HG03139 (cell line): ENCODE measurements around the gene RNU5B-1.

Experiments
- ATAC-seq: cut with Tn5 transposase; IDR thresholded peaks from one replicate; pipeline ENCODE4 v1.9.1; 2021; ENCODE audit not compliant: unreplicated experiment

RNU5B-1 gene

GRCh38 chr15:65287520-65287855 is 17.0 kb upstream of the RNU5B-1 start:
- no peak for ATAC-seq

DNA sequence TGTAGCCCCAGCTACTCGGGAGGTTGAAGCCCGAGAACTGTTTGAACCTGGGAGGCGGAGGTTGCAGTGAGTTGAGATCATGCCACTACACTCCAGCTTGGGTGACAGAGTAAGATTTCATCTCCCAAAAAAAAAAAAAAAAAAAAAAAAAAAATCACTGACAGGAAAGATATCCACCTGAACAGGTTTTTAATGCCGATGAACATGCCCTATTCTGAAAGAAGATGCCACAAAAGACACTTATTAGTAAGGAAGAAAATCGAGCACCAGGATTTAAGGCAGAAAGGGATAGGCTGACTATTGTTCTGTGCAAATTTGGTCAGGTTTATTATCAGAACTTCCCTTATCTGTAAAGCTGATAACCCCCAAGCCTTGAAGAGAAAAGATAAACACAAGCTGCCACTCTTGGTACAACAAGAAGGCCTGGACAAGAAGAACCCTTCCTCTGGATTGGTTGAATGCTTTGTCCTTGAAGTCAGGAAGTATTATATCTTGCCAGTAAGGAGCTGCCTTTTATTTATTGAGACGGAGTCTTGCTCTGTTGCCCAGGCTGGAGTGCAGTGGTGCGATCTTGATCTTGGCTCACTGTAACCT is 15.1 kb upstream of the RNU5B-1 start:
- no peak for ATAC-seq

- no peak for ATAC-seq
Observed at GRCh38 chr15:65290228-65290627, 14.2 kb upstream of the RNU5B-1 start.

DNA sequence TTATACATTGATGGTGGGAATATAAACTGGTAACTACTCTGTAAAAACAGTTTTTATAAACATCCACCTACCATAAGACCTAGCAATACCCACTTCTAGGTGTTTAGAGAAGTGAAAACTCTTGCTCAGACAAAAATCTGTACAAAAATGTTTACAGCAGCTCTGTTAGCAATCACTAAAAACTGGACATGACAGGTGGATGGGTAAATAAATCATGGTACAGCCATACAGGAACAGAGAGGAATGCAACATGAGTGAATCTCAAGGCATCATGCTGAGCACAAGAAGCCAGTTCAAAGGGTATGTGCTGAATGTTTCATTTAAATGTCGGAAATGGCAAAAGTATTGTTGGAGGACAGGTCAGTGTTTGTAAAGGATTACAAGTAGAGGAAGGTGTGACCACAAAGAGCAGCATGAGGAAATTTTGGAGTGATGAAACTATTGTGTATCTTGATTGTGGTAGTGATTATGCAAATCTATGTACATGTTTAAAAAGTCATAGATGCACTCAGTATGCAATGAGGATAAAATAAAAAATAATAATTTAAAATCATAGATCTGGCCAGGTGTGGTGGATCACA is 11.4 kb upstream of the RNU5B-1 start:
- ATAC-seq, result no peak

DNA sequence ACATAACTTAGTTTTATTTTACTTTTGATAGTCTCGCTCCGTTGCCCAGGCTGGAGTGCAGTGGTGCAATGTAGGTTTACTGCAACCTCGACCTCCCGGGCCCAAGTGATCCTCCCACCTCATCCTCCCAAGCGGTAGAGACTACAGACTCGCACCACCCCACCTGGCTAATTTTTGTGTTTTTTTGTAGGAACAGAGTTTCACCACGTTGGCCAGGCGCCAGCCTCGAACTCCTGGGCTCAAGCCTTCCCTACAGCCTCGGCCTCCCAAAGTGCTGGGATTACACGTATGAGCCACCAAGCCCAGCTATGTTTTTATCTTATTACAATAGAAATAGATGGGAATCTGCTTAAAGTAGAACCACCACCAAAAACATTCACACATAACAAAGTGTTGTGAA is 5.7 kb upstream of the RNU5B-1 start:
- ATAC-seq, result no peak

- no peak for ATAC-seq
Observed at GRCh38 chr15:65300924-65301441, 3.5 kb upstream of the RNU5B-1 start.

GRCh38 chr15:65302061-65302460 is 2.4 kb upstream of the RNU5B-1 start:
- ATAC-seq, result no peak

GRCh38 chr15:65303687-65304380 is 643 bp upstream of the RNU5B-1 start:
- no peak for ATAC-seq

DNA sequence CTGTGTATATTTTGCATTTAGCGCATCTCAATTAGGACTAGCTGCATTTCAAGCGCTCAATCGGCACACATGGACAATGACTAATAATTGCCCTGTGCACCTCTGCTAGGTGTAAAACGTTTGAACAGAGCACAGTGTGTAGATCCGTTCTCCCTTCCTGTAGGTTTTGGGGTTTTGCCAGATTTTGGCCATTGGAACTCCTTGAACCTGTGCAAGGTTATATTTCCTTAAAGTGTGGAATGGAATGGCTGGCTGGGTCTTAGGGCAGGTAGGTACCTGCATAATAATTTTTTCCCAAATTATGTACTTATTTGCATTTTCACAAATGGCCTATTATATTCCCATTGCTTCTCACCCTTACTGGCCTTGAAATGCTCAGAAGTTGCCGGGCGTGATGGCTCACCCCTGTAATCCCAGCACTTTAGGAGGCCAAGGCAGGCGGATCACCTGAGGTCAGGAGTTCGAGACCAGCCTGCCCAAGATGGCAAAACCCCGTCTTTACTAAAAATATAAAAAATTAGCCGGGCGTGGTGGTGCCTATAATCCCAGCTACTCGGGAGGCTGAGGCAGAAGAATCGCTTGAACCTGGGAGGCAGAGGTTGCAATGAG is 777 bp downstream of the RNU5B-1 start:
- peak; percentile 37 for ATAC-seq

- no peak for ATAC-seq
Observed at GRCh38 chr15:65305776-65306175, 1.3 kb downstream of the RNU5B-1 start.

- ATAC-seq, result no peak
Observed at GRCh38 chr15:65306551-65306950, 2.1 kb downstream of the RNU5B-1 start.

GRCh38 chr15:65307978-65308377 is 3.5 kb downstream of the RNU5B-1 start:
- no peak for ATAC-seq

GRCh38 chr15:65309882-65310418 is 5.5 kb downstream of the RNU5B-1 start:
- ATAC-seq, result no peak

- ATAC-seq, result no peak
Observed at GRCh38 chr15:65310431-65311137, 6.1 kb downstream of the RNU5B-1 start.

DNA sequence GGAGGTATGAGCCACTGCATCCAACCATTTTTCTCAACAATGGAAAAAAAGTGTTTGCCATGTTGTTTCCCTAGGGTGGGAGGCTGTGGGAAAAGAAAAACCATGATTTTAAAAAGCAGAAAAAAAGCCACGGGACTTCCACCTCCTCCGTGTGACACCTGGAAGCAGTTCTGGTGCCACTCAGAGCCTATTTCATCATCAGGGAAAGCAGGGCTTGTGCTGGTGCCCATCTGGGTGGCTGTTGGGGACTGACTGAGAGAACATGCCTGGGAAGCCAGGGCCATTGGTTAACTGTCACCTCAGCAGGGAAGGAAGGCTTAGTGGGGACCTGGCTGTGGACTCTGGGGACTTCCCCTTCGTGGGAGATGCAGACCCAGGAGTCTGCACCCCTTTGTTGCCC is 7.3 kb downstream of the RNU5B-1 start:
- no peak for ATAC-seq

DNA sequence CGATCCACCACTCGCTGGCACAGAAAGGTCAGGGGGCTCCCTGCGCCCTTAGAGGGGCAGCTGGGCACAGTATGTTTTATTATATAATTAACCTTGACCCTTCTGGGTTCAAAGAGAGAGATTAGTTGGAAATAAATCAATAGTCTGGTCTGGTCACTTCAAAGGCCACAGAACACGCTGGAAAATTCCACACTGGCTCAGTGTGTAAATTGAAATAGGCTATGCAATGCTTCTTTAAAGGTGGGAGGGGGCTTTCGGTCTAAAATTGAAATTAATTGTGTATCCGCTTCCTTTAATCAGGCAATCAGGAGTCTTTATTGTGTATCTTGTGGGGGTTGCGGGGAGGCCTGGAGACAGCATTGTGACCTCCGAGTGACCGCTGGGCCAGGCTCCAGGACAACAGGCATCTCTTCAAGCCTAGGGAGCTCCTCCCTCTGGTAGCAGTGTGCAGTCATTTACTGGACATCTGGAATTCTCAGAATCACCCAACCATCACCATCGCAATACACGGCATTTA is 8.0 kb downstream of the RNU5B-1 start:
- no peak for ATAC-seq

- ATAC-seq, result no peak
Observed at GRCh38 chr15:65318870-65319356, 14.4 kb downstream of the RNU5B-1 start.

GRCh38 chr15:65323071-65323511 is 18.6 kb downstream of the RNU5B-1 start:
- ATAC-seq, result no peak

DNA sequence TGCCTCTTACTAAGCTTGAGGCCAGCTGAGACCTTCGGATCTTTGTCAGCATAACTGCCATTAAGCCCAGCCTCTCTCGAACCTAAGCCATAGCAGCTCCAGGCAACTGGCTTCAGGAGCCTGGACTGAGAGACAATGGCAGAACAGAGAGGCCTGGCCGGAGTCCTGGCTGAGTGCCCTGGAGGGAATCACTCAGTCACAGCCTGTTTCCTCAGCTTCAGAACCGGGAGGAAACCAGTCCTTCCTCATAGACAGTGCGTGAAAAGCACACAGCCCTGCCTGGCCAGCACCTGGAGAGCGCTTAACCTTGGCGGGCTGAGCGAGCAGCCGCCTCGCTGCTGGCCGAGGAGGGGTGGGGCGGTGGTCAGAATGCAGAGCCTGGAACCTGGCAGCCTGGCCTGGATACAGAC is 21.6 kb downstream of the RNU5B-1 start:
- no peak for ATAC-seq

GRCh38 chr15:65326818-65327217 is 22.3 kb downstream of the RNU5B-1 start:
- no peak for ATAC-seq
